GM12892 (cell line): Measurements from ENCODE around the gene SVEP1.

Experiments used
- POLR2A ChIP-seq: IDR thresholded peaks from 2 replicates; pipeline ENCODE4 v1.6.1; 2011; ENCODE audit warnings: low read depth, low read length, control low read depth
- POLR2AphosphoS5 ChIP-seq: IDR thresholded peaks from 2 replicates; pipeline ENCODE4 v1.6.1; 2011; ENCODE audit warnings: low read depth, low read length, control low read depth
- TAF1 ChIP-seq: IDR thresholded peaks from 2 replicates; pipeline ENCODE4 v1.6.1; 2011; ENCODE audit warnings: low read depth, mild to moderate bottlenecking, control low read depth, low read length, borderline replicate concordance

DNA sequence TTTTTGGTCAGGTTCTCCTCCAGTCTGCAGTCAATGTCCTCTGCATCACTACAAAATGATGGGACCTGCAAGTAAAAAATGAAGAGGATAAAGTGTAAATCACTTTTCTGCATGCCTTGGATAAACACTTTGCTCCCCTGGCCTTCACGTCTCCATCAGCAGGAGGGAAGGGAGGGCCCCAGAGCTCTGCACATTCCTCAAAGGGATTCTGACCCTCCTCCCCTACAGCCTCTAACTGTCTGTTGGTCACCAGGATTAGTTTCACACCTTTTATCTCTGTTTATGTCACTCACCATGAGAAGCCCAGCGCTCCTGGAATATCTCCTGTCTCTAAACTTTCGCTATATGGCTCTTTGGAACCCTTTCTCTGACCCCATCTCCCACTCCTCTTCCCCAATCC lies 103.3 kb downstream of the SVEP1 start:
- TF ChIP-seq TAF1 (no peak), POLR2A (no peak), POLR2AphosphoS5 (no peak)
